Hepatocyte (in vitro differentiated cells): ENCODE data around the gene SPIB.

Experiments used
- EZH2 ChIP-seq: fragments of 200-600 bp; sonication (generic); IDR thresholded peaks from 2 replicates; pipeline ENCODE4 v1.6.1; 2016; ENCODE audit warnings: antibody characterized with exemption, mild to moderate bottlenecking, borderline replicate concordance
- EZH2phosphoT487 ChIP-seq: fragments of 200-600 bp; sonication (generic); IDR thresholded peaks from one replicate; pipeline ENCODE4 v1.6.1; 2018; ENCODE audit warnings: antibody characterized with exemption, mild to moderate bottlenecking, low read depth, moderate library complexity; ENCODE audit not compliant: unreplicated experiment, severe bottlenecking
- TF ChIP-seq, protein P1 (sequence below): fragments of 200-600 bp; sonication (generic); IDR thresholded peaks from 2 replicates; pipeline ENCODE4 v1.5.1; 2016; ENCODE audit warnings: antibody characterized with exemption, mild to moderate bottlenecking; ENCODE audit not compliant: poor library complexity

DNA sequence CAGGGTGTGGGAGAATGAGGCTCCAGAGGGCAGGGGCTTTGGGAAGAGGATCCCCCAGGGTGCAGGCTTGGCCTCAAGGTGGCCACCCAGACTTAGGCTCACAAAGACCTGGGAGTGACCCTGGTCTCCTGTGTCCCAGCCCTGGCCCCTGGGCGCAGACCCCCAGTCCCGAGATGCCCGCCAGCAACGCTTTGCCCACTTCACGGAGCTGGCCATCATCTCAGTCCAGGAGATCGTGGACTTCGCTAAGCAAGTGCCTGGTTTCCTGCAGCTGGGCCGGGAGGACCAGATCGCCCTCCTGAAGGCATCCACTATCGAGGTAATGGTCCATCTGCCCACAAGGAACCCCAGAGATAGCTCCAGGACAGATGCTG, 39.9 kb upstream of the SPIB start:
- no peak for TF ChIP-seq EZH2
- TF ChIP-seq, protein P1, sequence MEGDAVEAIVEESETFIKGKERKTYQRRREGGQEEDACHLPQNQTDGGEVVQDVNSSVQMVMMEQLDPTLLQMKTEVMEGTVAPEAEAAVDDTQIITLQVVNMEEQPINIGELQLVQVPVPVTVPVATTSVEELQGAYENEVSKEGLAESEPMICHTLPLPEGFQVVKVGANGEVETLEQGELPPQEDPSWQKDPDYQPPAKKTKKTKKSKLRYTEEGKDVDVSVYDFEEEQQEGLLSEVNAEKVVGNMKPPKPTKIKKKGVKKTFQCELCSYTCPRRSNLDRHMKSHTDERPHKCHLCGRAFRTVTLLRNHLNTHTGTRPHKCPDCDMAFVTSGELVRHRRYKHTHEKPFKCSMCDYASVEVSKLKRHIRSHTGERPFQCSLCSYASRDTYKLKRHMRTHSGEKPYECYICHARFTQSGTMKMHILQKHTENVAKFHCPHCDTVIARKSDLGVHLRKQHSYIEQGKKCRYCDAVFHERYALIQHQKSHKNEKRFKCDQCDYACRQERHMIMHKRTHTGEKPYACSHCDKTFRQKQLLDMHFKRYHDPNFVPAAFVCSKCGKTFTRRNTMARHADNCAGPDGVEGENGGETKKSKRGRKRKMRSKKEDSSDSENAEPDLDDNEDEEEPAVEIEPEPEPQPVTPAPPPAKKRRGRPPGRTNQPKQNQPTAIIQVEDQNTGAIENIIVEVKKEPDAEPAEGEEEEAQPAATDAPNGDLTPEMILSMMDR = no peak
- TF ChIP-seq EZH2phosphoT487 = no peak
